Large intestine (tissue), 3 donors: Measurements from ENCODE around the gene KCNJ2. TPM values are rescaled to one million over a fixed set of nuclear protein-coding genes. Genes with fewer than 3 reads are reported as not detected.

Experiments used
- DNase-seq, 2 donors: peaks; one replicate each; pipeline versions ENCODE4 v3.0.0 to v3.0.0-alpha.2; 2013
- H3K27ac ChIP-seq: one replicate; pipeline ENCODE4 v1.5.1; 2013; ENCODE audit warnings: low read length
- H3K27me3 ChIP-seq: 2 replicates; pipeline ENCODE4 v1.6.1; 2013; ENCODE audit warnings: low read length; ENCODE audit not compliant: control insufficient read depth, insufficient read depth
- H3K36me3 ChIP-seq: 2 replicates; pipeline ENCODE4 v1.6.1; 2013; ENCODE audit warnings: low read length; ENCODE audit not compliant: control insufficient read depth, insufficient read depth
- H3K4me1 ChIP-seq: one replicate; pipeline ENCODE4 v1.6.1; 2013; ENCODE audit warnings: low read length; ENCODE audit not compliant: control insufficient read depth, insufficient read depth
- H3K4me3 ChIP-seq: one replicate; pipeline ENCODE4 v1.5.1; 2013; ENCODE audit warnings: low read length
- H3K9me3 ChIP-seq: one replicate; pipeline ENCODE4 v1.6.1; 2013; ENCODE audit warnings: mild to moderate bottlenecking, low read depth, low read length, moderate library complexity; ENCODE audit not compliant: control insufficient read depth
- WGBS: methylation state at CpG from one replicate; pipeline ENCODE4 v1.1.5; 2013; ENCODE audit warnings: low lambda C conversion rate; ENCODE audit not compliant: insufficient coverage; 5-methylcytosine and 5-hydroxymethylcytosine counted together
- polyA plus RNA-seq: library from polyadenylated mRNA; unstranded; fragments of 120-200 nt; gene quantifications from one replicate; pipeline ENCODE4 v1.2.1, GENCODE V29; 2013

KCNJ2 gene
- polyA plus RNA-seq, 1 donor: 1.4 TPM

- H3K27ac ChIP-seq: no peak overlapping the region
- H3K9me3 ChIP-seq: no peaks in the 10 kb centered on the region
- H3K4me1 ChIP-seq: no peaks in the 10 kb centered on the region
- H3K27me3 ChIP-seq: no peaks in the 10 kb centered on the region
- no CpG with 5 or more reads among the region's 4 CpGs for WGBS
- no peaks in the 10 kb centered on the region for H3K36me3 ChIP-seq
- no peak overlapping the region for H3K4me3 ChIP-seq
- no peak for DNase-seq
These were observed 55.9 kb downstream of the KCNJ2 start for GRCh38 chr17:70225276-70225675.

Other genes starting within 250 kb of the KCNJ2 start
- 12.7 TPM for gene KCNJ16, start 94.3 kb upstream of the KCNJ2 start, polyA plus RNA-seq